Left hindlimb (tissue), 1 donor: ENCODE results near the gene HNRNPM.

Experiments used
- DNase-seq: peaks from one replicate; pipeline ENCODE4 v3.0.0-alpha.2; 2018

Gene HNRNPM

DNA sequence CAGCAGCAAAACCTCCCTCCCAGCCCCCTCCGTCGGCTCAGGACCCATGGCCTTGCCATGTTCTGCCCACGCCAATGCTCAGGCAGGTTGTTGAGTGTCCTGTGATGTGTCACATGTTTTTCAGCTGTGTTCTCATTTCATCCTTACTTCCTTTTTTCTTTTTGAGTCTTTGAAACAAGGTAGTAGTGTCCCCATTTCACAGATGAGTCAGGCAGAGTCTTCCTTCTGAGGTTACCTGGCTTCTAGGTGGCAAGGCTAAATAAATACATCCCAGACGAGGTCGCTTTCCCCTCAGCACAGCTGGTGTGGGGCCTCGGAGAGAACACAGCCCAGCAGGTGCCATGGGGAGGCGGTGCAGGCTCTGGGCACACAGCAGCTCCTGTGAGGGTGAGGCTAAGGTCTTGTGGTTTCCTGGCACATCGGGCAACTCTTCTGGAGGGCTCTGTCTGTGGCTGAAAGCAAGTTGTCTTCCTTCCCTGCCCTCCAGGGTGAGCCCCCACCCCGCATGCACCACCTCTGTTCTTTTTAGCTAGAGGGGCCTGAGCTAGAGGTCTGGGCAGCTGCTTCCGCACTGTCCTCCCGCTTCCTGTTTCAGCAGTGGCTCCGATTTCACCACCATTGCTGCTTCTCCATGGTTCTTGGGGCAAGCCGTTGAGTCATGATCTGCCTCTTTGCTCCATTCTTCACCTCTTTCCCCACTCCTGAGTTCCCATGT, 42.5 kb downstream of the HNRNPM start:
- no peak for DNase-seq

DNA sequence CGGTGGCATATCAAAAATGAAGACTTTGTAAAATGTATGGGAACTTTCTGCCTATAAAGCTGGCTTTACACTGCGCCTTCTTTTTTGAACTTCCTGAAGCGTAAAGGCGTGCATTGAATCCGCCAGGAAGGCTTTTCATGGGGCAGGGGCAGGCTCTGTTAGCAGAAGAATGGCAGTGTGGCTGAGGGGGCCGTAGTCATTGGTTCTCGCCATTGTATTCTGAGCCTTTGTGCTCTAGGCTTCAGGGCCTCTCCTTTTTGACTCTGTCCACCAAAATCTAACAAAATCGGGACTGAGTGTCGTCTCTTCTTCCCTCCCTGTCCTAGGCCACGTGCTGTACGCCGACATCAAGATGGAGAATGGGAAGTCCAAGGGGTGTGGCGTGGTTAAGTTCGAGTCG, 43.6 kb downstream of the HNRNPM start:
- no peak for DNase-seq

DNA sequence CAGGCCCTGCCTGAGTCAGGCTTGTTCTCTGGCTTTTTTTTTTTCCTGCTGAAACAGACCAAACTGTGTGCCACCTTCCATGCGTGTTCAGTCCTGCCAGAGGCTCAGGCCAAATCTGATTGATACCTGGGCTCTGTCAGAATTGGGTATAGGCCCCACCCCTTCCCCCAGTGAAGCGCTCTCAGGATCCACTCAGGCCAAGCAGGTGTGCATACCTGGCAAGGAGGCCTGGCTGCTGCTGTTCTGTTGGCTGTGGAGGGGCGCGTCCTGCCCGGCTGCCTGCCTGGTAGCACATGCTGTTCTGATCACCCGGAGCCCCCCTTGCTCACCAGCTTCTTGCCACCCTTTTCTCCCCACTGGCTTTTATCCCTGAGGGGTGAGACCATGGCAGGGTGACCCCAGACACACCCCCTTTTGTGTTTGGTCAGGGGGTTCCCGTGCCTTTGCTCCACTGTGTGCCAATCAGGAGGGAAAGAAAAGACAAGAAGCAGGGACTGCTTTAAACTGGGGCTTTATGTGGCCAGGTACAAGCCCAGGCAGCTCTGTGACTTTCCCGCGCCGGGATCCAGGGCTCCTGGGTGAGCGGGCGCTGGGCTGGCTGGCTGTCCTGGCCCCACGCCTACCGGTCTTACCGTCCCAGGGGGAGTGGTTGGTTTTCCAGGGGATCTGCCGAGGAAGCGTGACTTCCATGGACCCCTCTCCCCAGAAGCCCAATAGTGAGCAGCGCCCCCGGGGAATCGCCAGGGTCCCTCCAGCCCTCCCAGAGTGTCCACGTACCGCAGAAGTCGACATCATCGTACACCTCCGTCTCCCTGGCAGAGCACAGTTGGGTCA, 45.0 kb downstream of the HNRNPM start:
- DNase-seq, result no peak

DNA sequence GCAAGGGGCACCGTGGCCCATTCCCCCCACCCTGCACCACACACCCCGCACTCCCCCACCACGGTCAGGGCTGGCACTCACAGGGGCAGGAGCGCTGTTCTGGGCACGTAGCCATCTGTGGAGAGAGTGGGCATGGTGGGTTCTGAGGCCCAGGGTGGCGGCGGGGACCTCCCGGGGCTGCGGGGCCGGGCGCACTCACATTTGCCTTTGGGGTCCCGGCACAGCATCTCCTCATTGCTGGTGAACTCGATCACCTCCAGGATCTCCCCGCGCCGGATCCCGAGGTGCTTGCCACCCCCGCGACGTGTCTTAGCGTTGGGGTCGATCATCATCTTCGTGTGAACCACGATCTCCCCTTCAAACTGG, 45.6 kb downstream of the HNRNPM start:
- DNase-seq, result no peak

DNA sequence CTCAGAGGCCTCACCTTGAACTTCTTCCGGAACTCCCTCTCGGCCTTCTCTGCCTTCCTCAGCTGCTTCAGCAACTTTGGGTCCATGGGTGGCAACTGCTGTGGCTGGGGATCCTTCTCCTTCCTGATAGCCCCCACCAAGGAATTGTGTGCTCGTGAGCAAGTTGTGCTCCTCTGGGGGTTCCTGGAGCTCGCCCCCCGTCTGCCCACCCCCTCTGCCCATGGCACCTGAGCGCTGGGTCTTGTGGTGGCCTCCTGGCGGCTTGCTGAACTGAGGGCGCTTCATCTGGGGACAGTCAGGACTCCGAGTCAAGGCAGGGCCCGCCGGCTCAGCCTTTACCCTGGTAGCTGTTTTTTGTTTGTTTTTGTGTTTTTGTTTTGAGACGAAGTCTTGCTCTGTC, 46.1 kb downstream of the HNRNPM start:
- no peak for DNase-seq

DNA sequence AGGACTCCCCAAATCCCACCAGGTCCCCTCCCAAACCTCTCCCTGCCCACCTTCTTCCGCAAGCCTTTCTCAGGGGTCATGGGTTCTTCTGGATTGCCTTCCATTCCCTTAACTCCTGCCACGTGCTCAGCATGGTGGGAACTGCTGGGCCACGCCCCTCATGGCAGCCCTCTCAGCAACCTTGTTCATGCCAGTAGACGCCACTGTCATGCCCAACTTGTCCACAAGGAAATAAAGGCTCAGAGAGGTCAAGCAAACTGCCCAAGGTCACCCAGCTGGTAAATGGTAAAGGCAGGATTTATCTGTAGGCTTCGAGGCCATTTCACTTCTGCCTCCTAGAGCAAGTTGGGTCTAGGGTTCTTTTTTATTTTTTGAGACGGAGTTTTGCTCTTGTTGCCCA, 46.8 kb downstream of the HNRNPM start:
- no peak for DNase-seq

DNA sequence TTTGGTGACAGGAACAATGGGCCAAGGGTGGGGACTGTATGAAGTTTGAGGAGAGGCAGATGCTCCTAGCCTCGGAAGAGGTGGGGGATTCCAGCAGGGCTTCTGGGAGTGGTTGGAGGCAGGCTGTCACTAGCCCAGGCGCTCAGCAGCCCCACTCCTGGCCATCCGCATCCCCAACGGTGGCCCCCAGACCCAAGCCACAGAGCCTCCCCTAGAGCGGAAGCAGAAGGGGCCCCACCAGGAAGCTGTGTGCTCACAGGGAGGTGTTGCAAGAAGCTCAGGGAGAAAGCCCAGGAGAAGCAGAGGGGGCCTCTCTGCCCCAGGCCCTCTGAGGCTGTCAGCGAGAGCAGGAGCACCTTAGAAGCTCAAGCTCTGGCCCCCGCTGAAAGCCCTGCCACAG, 49.4 kb downstream of the HNRNPM start:
- no peak for DNase-seq

DNA sequence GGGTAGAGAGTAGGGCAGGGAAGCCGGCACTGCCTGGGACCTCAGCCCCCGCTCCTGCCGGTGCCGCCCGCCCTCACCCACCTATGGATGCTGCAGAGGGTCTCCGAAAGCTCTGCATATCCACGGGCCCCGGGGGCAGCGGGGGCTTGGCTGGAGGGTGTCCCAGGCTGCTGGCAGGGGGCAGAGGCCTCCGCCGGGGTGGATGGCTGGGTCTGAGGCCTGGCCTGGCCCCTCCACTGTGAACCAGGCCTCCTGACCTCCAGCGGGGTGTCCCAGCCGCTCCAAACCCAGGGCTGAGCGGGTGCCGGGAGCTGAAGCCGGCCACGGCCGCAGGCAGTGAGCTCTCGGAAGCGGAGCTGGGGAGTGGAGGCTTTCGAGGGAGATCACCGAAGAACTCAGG, 53.5 kb downstream of the HNRNPM start:
- no peak for DNase-seq

DNA sequence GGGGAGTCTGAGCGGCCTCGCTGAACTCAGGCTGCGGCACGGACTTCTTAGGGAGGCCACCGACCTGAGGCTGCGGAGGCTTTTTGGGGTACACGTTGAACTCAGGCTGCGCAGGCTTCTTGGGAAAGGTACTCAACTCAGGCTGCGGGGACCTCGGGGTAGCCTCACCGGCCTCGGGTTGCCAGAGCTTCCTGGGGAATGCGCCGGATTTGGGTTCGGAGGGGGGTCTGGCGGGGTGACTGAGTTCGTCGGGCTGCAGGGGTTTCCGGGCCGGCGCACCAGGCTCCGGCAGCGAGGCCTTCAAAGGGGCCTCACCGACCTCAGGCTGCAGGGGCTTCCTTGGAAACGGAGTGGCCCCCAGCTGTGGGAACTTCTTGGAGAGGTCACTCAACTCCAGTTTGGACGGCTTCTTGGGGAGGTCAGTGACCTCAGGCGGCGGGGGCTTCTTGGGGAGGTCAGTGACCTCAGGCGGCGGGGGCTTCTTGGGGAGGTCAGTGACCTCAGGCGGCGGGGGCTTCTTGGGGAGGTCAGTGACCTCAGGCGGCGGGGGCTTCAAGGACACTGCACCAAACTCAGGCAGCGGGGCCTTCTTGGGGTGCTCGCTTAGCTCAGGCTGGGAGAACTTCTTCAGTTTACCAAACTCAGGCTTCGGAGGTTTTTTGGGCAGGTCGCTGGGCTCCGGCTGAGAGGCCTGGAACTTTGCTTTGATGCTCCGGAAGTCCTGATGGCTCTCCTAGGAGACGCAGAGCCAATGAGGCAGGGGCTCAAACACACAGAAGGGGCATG, 54.5 kb downstream of the HNRNPM start:
- DNase-seq, result no peak

DNA sequence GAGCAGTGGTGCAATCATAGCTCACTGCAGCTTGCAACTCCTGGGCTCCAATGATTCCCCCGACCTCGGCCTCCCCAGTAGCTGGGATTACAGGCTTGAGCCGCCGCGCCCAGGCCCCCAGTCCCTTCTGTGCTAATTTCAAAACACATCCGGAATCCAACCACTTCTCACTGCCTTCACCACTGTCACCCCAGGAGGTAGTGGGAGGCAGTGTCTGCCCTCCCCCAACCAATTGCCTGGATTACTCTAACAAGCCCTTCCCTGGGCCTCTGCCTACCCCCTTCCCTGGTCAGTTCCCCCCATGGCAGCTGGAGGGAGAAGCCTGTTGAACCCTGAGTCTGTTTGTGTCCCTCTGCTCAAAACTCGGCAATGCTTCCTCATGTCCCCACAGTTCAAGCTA, 55.4 kb downstream of the HNRNPM start:
- no peak for DNase-seq

DNA sequence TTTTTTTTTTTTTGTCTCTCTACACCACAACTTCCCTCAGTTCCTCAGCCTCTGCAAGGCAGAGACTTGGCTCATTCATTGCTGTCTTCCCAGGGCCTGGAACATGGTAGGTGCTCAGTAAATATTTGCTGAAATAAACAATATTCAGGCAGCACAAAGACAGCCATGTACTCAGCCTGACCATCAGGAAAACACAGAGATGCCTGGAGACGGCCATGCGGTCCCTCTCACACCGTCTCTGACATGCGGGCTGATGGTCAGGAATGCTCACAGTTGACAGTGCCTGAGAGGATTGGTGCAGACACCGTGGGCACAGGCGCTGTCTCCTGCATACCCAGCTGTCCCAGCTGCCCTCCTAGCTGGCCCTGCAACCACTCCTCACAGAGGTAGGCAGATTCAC, 56.7 kb downstream of the HNRNPM start:
- no peak for DNase-seq

DNA sequence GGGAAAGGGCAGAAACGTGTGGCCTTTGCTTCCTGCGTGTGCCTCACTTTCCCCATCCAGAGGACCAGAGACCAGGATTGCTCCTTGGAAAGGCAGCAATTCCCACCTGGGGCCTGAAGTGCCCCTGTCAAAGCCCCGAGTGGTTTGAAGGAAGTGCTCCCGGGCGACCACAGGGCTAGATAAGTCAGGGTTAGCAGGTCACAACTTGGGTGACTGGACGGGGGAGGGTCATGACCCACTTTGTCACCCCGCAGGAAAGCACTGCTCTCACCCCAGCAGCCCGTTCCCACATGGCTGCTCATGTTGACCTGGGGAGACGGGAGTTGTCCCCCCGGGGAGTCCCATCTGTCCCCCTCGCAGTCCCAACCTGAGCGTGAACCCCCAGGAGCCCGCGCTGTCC, 57.2 kb downstream of the HNRNPM start:
- no peak for DNase-seq

DNA sequence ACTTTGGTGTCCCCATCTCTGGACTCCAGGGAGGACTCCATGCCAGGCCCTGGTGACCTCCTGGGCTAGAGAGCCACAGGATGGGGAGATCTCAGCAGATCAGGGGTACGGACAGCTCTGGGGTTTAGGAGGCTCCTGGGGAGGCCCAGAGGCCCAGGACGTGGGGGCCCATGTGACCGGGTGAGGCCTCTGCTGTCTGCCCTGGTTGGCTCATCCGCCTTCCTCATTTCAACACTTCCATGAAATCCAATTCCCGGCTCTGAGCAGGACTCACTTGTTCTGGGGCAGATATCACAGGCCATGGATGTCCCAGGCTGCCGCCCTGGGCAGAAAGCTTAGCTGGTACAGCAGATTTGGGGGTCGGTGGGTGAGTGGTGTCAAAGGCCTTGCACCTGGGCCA, 58.7 kb downstream of the HNRNPM start:
- no peak for DNase-seq

DNA sequence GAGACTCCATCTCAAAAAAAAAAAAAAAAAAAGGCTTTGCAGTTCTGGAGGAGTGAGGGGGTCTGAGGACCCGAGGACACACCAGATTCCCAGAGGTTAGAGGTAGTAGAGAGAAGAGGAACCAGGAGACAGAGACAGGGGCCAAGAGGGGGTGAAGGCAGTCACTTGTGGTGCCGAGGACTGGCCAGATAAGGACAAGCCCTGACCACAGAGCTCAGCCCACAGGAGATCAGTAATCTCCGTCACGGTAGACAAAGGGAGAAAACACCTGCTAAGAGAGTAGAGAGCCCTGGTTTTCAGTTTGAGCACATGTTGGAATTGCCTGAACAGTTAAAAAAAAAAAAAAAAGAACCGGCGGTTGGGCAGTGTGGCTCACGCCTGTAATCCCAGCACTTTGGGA, 59.4 kb downstream of the HNRNPM start:
- no peak for DNase-seq

DNA sequence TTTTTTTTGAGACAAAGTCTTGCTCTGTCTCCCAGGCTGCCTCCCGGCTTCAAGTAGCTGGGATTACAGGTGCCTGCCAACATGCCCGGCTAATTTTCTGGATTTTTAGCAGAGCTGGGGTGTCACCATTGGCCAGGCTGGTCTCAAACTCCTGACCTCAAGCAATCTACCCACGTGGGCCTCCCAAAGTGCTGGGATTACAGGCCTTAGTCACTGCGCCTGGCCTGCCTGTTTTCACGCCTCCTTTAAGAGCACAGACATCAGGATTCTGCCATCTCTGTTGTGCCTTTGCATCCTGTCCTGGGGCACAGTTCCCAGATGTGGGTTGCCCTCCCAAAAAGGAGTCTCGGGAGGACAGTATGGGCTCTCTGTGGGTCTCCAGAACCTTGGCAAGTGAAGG, 60.1 kb downstream of the HNRNPM start:
- no peak for DNase-seq

DNA sequence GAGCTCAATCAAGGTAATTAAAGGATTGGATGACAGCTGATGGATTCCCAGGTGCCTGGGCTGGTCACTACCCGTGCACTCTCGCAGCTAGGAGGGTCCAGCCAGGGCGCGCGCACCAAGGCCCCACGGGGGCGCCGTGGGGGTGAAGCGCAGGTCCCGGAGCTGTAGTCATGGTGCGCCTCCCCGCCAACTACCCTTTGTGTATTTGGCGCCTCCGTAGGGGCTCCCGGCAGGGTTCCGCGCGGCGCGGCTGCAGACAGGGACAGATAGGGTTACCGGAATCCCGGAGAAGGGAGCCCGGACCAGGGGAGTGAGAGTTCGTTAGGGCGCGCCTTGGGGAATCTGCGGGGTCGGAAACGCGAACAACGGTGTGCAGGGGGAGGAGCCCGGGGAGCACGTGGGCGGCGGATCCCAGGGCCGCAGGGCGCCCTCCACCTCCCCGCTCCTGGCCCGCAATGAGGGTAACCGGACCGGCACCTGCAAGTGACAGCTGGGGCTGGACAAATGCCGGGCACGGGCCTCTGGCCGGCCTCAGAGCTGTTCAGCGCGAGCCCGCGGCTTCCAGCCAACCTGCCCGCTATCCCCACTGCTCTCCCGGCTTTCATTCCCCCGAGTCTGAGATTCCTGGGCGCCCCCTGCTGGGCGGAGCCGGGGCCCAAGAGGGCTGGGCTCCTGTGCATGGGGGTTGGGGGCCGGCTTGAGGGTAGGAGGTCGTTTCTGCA, 61.1 kb downstream of the HNRNPM start:
- DNase-seq, result peak; percentile 81

DNA sequence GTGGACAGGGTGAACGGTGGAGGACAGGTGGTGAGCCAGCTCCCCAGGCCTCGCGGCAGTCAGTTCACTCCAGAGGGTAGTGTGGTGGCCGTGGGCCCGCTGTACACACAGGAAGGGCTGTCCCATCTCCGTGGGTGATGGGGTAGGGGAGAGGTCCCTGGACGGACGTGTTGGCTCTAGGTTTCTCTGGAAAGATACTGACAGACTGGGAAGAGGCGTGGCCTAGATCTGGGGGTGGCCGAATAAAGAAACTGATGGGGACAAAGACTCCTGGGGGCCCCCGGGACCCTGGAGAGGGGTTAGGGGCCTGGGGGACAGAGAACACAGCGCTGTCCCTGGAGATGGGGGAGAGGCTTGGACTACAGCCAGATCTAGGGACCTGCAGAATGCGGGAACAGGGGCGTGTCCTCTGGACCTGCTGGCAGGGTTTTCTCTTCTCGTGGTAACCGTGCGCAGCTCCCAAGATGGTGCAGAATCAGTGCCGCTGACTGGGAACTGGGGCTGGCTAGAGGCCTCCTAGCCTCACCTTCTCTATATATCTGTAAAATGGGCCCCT, 61.7 kb downstream of the HNRNPM start:
- DNase-seq, result no peak

DNA sequence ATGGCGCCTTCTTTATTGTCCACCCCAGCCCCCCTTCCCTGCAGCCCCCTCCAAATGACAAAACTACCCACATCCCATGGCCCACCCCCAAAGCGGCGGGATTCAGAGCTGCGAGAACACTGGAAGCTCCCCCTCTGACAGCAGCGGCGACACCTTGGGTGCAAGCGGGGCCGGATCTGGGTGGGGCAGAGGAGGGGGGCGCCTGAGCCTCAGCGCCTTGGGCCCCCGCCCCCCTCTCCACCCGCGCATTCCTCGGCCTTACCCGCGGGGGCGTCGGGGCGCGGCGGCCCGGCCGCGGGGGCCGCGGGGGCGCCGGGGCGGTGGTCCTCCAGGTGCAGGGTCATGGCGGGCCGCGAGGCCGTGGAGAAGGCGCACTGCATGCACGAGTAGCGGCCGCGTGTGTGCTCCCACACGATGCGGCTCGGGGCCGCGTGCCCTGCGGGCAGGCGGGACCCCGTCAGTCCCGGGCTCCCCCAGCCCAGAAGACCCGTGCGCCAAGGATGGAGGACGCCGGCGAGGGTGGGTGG, 65.9 kb downstream of the HNRNPM start:
- no peak for DNase-seq

DNA sequence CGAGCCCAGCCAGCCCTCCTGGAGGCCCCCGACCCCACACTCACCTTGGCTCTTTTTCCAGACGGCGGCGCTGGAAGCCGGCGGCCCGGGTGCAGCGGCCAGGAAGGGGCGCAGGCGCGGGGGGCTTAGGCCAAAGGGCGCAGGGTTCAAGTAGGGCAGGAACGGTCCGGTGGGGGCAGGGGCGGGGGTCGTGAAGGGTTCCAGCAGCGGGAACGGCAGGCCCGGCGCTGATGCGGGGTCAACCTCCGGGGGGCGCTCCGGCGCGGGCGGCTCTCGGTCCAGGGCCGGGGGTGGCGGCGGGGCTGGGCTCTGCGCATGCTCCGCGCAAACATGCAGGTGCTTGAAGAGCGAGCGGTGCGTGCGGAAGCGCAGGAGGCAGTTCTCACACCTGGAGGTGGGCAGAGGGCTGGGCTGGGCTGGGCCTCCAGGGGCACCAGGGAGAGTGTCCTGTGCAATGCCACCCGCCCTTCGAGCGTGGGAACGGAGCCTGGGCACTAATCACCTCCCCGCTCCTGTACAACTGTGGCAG, 66.9 kb downstream of the HNRNPM start:
- no peak for DNase-seq

DNA sequence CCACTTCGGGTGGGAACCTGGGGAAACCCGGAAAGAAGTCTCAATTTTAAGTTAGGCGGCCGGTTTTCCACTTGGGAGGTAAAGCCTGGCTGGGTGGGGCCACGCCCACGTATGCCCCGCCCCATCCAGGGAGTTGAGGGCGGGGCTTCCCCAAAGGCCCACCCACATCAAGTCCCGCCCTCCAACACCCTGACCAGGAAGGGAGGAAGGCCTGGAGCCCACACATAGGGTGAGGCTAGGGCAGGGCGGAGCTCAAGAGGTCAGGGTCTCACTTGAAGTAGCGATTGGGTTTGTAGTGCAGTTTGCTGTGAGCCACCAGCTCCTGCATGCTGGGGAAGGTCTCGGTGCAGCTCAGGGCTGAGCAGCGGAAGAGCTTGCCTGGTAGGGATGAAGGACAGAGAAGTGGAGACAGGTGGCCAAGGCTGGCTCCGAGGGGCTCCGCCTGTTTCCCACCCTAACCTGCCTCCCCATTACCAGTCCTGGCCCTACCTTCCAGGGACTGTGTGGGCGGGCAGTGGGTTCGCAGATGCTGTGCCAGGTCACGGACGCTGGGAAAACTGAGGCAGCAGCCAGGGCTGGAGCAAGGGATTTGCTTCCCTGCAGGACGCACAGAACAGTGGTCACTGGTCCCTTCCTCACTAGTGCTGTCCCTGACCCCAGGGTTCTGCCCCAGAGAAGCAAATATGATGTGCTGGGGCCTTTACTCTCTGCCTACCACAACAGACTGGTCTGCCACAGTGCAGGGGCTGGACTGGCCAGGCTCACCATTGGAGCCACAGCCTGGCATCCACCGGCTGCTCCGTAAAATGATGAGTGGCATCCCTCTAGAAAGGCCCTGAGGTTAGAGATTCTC, 67.6 kb downstream of the HNRNPM start:
- no peak for DNase-seq

DNA sequence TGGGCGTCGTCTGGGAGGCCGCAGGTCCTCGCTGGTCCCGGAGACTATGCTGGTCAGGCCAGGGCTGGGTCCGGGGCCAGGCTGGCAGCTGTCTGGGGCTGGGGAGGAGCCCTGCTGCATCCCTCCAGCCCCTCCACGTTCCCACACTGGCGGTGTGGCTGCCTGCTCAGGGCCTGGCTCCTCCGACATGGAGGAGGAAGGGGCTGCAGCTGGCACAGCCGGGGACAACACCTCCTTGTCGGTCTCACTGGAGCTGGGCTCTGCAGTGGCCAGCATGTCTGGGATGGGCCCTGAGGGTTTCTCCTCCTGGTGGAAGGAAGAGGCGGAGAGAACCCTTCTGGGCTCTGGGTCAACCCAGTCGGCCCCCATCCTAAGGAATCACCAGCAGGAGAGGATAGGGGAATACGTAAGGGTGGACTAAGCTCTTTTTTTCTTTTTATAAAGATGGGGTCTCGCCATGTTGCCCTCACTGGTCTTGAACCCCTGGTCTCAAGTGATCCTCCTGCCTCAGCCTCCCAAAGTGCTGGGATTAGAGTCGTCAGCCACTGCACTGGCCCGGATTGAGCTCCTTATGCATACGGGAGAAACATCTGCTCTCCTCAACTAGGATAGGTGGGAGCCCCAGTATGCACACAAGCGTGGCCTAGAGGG, 68.4 kb downstream of the HNRNPM start:
- no peak for DNase-seq
